Choroid plexus epithelial cell (primary cell): ENCODE data around the gene PHF14.
A peak's percentile ranks its signal among the peaks of the same experiment; 100 is the strongest.

Experiments
- DNase-seq: peaks from one replicate; pipeline ENCODE4 v3.0.0-alpha.2; 2010; ENCODE audit warnings: low read depth
- H3K4me3 ChIP-seq: 2 replicates; pipeline ENCODE4 v1.5.1; 2011; ENCODE audit warnings: low read depth, mild to moderate bottlenecking, control low read depth, low read length, moderate library complexity
- CTCF ChIP-seq: conservative IDR thresholded peaks from 2 replicates; pipeline ENCODE4 v1.5.1; 2011; ENCODE audit warnings: low read depth, mild to moderate bottlenecking, control low read depth, inconsistent platforms, low read length, moderate library complexity

Gene PHF14

DNA sequence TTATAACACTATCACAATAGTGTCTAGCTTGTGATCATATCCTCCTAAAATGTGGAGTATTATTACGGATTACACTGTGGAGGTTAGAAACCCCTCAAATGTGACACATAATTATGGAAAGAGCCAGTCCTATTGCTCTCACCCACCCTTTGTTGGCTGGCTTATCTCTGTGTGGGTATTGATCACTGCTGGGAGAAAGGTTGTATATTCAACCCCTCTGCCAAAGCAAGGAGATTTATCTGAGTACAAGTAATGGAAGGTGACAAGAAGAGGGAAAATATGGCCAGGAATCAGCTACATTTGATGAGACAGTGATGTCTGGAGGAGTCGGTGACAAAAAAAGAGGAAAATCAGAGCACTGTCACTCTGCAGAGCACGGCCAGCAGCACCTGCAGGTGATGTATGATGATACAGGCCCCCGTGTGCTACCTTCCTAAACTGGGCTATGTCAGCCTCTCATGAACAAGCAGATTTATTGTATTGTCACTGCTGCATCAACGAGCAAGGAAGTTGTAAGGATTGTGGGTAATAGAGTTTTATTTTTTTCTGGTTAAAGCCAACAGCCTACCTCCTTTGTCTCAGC is 235.3 kb downstream of the PHF14 start:
- H3K4me3 ChIP-seq: no peak overlapping the region
- no peak for DNase-seq
- TF ChIP-seq CTCF: no peak

DNA sequence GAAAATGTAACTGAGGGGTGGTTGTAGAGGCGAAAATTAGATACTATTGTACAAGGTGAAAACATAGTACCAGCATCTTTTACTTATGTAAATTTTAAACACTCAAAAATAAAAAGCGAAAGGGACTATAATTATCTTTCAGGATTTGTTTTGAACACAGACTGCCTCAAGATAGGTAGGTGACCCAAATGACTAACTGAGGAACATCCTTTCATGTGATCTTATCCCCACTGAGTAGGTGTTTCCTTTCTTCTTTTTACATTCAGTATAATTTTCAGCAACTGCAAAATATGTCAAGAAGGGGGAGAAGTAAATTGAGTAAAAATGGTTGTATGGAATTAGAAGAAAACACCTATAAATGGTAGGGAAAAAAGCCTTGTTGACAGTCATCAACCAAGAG is 236.7 kb downstream of the PHF14 start:
- no peak for TF ChIP-seq CTCF
- H3K4me3 ChIP-seq: no peak overlapping the region
- DNase-seq: no peak

GRCh38 chr7:11212080-11212711 is 238.5 kb downstream of the PHF14 start:
- peak; percentile 90 for TF ChIP-seq CTCF
- peak; percentile 88 for DNase-seq
- H3K4me3 ChIP-seq: peak overlapping the region; percentile 20

DNA sequence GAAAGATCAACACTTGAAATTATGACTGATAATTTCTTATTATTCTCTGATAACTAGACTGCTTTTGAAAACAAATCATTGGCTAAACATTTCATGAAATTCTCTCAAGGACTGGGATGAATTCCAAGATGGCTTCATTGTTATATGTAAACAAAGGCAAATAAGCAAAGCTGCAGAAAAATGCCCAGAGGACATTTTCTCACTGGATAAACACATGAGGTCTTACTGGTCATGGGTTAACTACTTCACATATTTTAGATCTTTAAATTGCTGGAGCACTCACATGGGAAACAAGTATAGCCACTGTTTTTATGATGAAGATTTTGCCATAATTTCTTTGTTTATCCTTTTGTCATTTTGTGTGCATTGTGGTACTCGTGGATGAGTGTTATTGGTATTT is 239.1 kb downstream of the PHF14 start:
- no peak overlapping the region for H3K4me3 ChIP-seq
- DNase-seq: peak; percentile 37
- no peak for TF ChIP-seq CTCF

DNA sequence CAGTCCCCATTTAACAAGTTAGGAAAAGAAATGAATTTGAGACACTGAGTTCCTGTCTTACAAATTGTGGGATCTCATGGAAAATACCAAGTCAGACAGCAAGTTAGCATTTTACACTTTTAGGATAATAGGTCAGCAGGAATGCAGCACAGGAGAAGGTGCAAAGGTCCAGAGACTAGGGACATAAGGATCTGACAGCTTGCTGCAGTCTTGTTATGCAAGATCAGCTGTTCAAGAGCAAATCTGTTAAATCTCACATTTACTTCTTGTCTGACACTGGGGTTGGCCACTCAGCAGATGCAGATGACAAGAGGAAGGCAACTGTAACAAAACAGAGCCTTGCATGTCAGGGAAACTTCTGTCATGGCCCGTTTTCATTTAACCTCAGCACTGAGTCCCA is 239.6 kb downstream of the PHF14 start:
- H3K4me3 ChIP-seq: no peak overlapping the region
- no peak for TF ChIP-seq CTCF
- no peak for DNase-seq

DNA sequence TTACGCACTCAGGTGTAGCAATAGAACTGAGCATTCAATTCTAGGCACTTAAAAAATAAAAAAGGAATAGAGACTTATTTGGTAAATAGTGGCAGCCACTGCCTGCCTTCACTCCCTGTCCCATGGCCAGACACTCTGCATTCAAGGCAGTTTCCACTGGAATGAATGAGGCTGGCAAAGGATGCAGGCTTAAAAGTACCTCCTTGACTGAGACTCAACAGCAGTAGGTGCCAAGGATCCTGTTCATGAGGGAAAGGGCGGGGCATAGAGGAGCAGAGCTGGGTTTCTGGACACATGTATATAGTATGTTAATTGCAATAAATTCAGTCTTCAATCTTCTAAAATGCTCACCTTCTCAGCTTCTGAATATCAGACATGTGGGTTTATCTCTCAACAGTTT is 242.6 kb downstream of the PHF14 start:
- H3K4me3 ChIP-seq: no peak overlapping the region
- no peak for TF ChIP-seq CTCF
- DNase-seq: no peak
